BE2C (cell line): ENCODE measurements around the gene TMEFF1.
"Not testable (repeated sequence)": the region's sequence is repeated elsewhere in the genome, so short reads cannot be mapped to it uniquely, and the experiment has no call there.

Experiments
- DNase-seq: peaks from one replicate; pipeline ENCODE4 v3.0.0-alpha.2; 2020
- H3K27me3 ChIP-seq: fragments of 250-450 bp; sonication (Bioruptor Pico); 2 replicates; pipeline ENCODE4 v1.5.1; 2020; ENCODE audit warnings: mild to moderate bottlenecking
- H3K36me3 ChIP-seq: fragments of 250-450 bp; sonication (Bioruptor Pico); 2 replicates; pipeline ENCODE4 v1.5.1; 2020; ENCODE audit warnings: mild to moderate bottlenecking
- H3K4me1 ChIP-seq: fragments of 250-450 bp; sonication (Bioruptor Pico); 2 replicates; pipeline ENCODE4 v1.5.1; 2020
- H3K4me3 ChIP-seq: 2 replicates; pipeline ENCODE4 v1.5.1; 2011; ENCODE audit warnings: low read depth, low read length
- H3K9me3 ChIP-seq: fragments of 250-450 bp; sonication (Bioruptor Pico); 2 replicates; pipeline ENCODE4 v1.5.1; 2020
- CTCF ChIP-seq: IDR thresholded peaks from 2 replicates; pipeline ENCODE4 v1.5.1; 2012; ENCODE audit warnings: mild to moderate bottlenecking, low read depth, low read length

The TMEFF1 gene

GRCh38 chr9:100511205-100511604, 38.3 kb downstream of the TMEFF1 start:
- TF ChIP-seq CTCF = no peak
- H3K36me3 ChIP-seq = no peaks in the 10 kb centered on the region; the same call in 1 of the 2 replicates
- H3K9me3 ChIP-seq = 0 out of 2 replicates have a peak, but pooled peaks cover 3% of the 10 kb centered on the region
- H3K4me1 ChIP-seq = no peaks in the 10 kb centered on the region
- H3K27me3 ChIP-seq = no peaks in the 10 kb centered on the region
- H3K4me3 ChIP-seq = no peak overlapping the region
- DNase-seq = no peak

GRCh38 chr9:100515578-100516494, 42.9 kb downstream of the TMEFF1 start:
- DNase-seq = no peak
- Histone ChIP-seq H3K36me3 (no peaks in the 10 kb centered on the region; the same call in 1 of the 2 replicates), H3K4me3 (no peak overlapping the region), H3K9me3 (no peaks in the 10 kb centered on the region), H3K27me3 (no peaks in the 10 kb centered on the region), H3K4me1 (no peaks in the 10 kb centered on the region)
- TF ChIP-seq CTCF = no peak

- Histone ChIP-seq H3K27me3 (no peaks in the 10 kb centered on the region), H3K36me3 (no peaks in the 10 kb centered on the region; the same call in 1 of the 2 replicates), H3K4me1 (no peaks in the 10 kb centered on the region), H3K9me3 (no peaks in the 10 kb centered on the region), H3K4me3 (no peak overlapping the region)
- no peak for TF ChIP-seq CTCF
- DNase-seq = no peak
These were observed 48.3 kb downstream of the TMEFF1 start for GRCh38 chr9:100521282-100521681.

GRCh38 chr9:100525563-100525962, 52.6 kb downstream of the TMEFF1 start:
- no peak for TF ChIP-seq CTCF
- H3K4me1 ChIP-seq = no peaks in the 10 kb centered on the region
- no peak for DNase-seq
- no peaks in the 10 kb centered on the region for H3K9me3 ChIP-seq
- no peak overlapping the region for H3K4me3 ChIP-seq
- H3K27me3 ChIP-seq = no peaks in the 10 kb centered on the region
- no peaks in the 10 kb centered on the region for H3K36me3 ChIP-seq

GRCh38 chr9:100527180-100527794, 54.3 kb downstream of the TMEFF1 start:
- not testable (repeated sequence) for DNase-seq, H3K4me1 ChIP-seq, H3K27me3 ChIP-seq, H3K9me3 ChIP-seq, H3K36me3 ChIP-seq, H3K4me3 ChIP-seq

- no peak for TF ChIP-seq CTCF
- no peaks in the 10 kb centered on the region for H3K9me3 ChIP-seq
These were observed 61.5 kb downstream of the TMEFF1 start for GRCh38 chr9:100534401-100534800.

More at GRCh38 chr9:100534401-100534800, 61.5 kb downstream of the TMEFF1 start:
- Histone ChIP-seq H3K4me1 (no peaks in the 10 kb centered on the region), H3K27me3 (no peaks in the 10 kb centered on the region), H3K4me3 (no peak overlapping the region), H3K36me3 (no peaks in the 10 kb centered on the region)
- no peak for DNase-seq
